ENCODE data around the gene PLXNA4. TPM values are rescaled to one million over a fixed set of nuclear protein-coding genes. Genes with fewer than 3 reads are reported as not detected.

The PLXNA4 gene
- total and polyA plus RNA-seq, 9 of the 15 experiments (the other 6 are each of a cell fraction or from before 2014, with no cell fraction given), result under 0.01 to 0.09 TPM; not detected in 7

DNA sequence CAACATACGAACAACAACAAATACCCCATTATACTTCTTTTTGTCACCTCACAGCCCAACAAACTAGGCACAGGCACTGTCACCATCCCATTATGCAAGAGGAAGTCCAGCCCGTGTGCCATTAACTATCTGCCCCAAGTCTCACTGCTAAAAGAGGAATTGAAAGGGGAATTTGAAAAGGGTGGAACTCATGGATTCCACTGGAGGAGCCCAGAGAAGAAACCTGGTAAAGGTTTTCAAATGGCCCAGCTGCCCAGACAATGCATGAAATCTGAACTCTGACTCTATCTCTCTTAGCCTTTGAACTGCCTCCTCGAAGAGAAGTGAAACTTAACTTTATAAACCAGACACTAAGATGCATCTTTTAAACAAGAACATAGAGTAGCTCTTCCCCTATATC, 130.0 kb downstream of the PLXNA4 start (continued):
- TF ChIP-seq PML (IDR thresholded peaks at IDR 0.05; ENCODE audit: low read length), result no peak
- TF ChIP-seq, protein P1, sequence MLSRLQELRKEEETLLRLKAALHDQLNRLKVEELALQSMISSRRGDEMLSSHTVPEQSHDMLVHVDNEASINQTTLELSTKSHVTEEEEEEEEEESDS (CRISPR knock-in tag; IDR thresholded peaks at IDR 0.05), result no peak

DNA sequence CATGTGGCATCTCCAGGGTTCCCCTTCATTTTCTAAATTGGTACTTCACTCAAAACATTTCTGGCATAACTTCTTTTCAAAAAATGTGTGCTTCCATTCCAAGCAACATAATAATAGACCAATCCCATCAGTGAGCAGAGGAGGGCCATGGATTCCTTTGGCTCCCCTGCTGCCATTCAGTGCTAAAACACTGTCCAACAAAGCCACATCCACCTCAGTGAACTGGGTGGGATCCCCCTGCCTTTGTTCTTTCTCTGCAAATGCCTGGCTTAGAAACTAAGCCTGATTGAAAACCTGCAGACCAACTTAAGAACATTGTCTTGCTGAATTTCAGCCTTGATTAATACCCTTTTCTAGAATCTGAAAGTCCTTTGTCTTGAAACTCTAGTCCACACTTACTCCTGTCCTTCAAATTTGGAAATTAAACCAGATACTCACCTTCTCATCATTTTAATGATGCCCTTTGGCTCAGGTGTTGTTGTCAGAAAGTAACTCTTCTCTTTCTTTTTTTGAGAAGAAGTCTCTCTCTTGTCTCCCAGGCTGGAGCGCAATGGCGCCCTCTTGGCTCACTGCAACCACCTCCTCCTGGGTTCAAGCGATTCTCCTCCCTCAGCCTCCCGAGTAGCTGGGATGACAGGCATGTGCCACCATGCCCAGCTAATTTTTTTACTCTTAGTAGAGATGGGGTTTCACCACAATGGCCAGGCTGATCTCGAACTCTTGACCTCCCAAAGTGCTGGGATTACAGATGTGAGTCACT, 132.3 kb downstream of the PLXNA4 start:
- intact Hi-C loops (cut with micrococcal nuclease) (no loop called here), in situ Hi-C loops (cut with MboI) (no loop called here)
- FAIRE-seq, result no peak
- no peak overlapping the region for H3K4me3 ChIP-seq
- BruUV-seq (replicated peaks), result no TSS peak
- no peak overlapping the region for H3K4me2 ChIP-seq (ENCODE audit: insufficient read depth, low read length)
- H3K27ac ChIP-seq (ENCODE audit: extremely low read depth, low read depth, low read length), result no peak overlapping the region
- CTCF ChIA-PET (ENCODE audit: low intra/inter-chr PET ratio), result no interaction called here
- no peak for ATAC-seq
- peaks cover 4% of the 10 kb centered on the region for H4K20me1 ChIP-seq (replicated peaks; ENCODE audit: control insufficient read depth, insufficient read depth, low read length)
- H3K9me1 ChIP-seq (ENCODE audit: control insufficient read depth, insufficient read depth, low read length), result no peaks in the 10 kb centered on the region
- DNase-seq (ENCODE audit: extremely low read depth in 1 of 4, low spot score in 3 of 4), result peak in 1 of 4 experiments; percentile 11
- H2AFZ ChIP-seq (ENCODE audit: low read depth, low read length), result no peak overlapping the region
- H3K4me1 ChIP-seq (replicated peaks in 1 of 2; ENCODE audit: control insufficient read depth in 2 of 2, insufficient read depth in 2 of 2, low read length in 2 of 2), result no peaks in the 10 kb centered on the region
- no peaks in the 10 kb centered on the region for H3K36me3 ChIP-seq (ENCODE audit: control insufficient read depth, insufficient read depth, low read length)
- H3K9ac ChIP-seq (ENCODE audit: insufficient read depth in 1 of 2, low read depth in 2 of 2, low read length in 2 of 2), result no peak overlapping the region
- WGBS (ENCODE audit: insufficient coverage, low coverage, missing lambda C conversion rate), result 1% methylated on average over 5 of the region's 5 CpGs
- TF ChIP-seq, protein P2, sequence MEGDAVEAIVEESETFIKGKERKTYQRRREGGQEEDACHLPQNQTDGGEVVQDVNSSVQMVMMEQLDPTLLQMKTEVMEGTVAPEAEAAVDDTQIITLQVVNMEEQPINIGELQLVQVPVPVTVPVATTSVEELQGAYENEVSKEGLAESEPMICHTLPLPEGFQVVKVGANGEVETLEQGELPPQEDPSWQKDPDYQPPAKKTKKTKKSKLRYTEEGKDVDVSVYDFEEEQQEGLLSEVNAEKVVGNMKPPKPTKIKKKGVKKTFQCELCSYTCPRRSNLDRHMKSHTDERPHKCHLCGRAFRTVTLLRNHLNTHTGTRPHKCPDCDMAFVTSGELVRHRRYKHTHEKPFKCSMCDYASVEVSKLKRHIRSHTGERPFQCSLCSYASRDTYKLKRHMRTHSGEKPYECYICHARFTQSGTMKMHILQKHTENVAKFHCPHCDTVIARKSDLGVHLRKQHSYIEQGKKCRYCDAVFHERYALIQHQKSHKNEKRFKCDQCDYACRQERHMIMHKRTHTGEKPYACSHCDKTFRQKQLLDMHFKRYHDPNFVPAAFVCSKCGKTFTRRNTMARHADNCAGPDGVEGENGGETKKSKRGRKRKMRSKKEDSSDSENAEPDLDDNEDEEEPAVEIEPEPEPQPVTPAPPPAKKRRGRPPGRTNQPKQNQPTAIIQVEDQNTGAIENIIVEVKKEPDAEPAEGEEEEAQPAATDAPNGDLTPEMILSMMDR (IDR thresholded peaks at IDR 0.05 in 2 of 3, conservative IDR thresholded peaks at IDR 0.05 in 1 of 3; ENCODE audit: insufficient read depth in 2 of 3, low read depth in 1 of 3, low read length in 3 of 3), result peak in 1 of 3 experiments; percentile 7; a peak in 1 of 6 replicates
- TF ChIP-seq, protein P3, sequence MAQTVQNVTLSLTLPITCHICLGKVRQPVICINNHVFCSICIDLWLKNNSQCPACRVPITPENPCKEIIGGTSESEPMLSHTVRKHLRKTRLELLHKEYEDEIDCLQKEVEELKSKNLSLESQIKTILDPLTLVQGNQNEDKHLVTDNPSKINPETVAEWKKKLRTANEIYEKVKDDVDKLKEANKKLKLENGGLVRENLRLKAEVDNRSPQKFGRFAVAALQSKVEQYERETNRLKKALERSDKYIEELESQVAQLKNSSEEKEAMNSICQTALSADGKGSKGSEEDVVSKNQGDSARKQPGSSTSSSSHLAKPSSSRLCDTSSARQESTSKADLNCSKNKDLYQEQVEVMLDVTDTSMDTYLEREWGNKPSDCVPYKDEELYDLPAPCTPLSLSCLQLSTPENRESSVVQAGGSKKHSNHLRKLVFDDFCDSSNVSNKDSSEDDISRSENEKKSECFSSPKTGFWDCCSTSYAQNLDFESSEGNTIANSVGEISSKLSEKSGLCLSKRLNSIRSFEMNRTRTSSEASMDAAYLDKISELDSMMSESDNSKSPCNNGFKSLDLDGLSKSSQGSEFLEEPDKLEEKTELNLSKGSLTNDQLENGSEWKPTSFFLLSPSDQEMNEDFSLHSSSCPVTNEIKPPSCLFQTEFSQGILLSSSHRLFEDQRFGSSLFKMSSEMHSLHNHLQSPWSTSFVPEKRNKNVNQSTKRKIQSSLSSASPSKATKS (CRISPR knock-in tag; IDR thresholded peaks at IDR 0.05), result no peak
- H3K9me3 ChIP-seq (replicated peaks; ENCODE audit: control insufficient read depth, insufficient read depth, low read depth, low read length), result no peaks in the 10 kb centered on the region
- H3K27me3 ChIP-seq (ENCODE audit: control insufficient read depth in 2 of 2, insufficient read depth in 2 of 2, low read length in 2 of 2), result peaks cover 18 to 27% of the 10 kb centered on the region in 2 experiments; a peak in 4 of 5 replicates
- POLR2A ChIA-PET, result no interaction called here
- no peaks in the 10 kb centered on the region for H3K79me2 ChIP-seq (ENCODE audit: control insufficient read depth, insufficient read depth, low read length)
